ENCODE measurements around the gene CLEC1B. TPM values are rescaled to one million over a fixed set of nuclear protein-coding genes. Genes with fewer than 3 reads are reported as not detected.
"Not testable (repeated sequence)": the region's sequence is repeated elsewhere in the genome, so short reads cannot be mapped to it uniquely, and the experiment has no call there.

CLEC1B gene
- total RNA-seq, 1 experiment from 2014 or later: not detected

DNA sequence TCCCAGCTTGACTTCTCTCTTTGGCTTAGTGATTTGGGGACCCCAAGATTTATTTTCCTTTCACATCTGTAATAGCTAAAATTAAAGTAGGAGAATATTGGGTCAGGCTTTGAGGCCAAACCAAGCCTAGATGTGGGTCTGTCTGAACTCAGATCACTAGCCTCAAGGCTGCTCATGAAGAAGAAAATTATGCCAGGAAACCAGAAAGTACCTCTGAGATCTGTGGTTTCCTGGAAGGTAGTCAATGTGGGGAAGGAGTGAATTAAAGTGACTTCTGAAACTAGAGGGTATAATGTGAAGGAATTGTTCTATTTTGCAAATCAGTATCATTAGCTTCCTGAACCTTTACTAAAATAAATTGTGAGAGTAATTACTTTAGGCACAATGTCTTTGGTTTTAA, 41.1 kb downstream of the CLEC1B start:
- Histone ChIP-seq H3K27ac (ENCODE audit: low read length) (no peak overlapping the region), H3K4me1 (ENCODE audit: control insufficient read depth, insufficient read depth, low read length) (no peaks in the 10 kb centered on the region), H3K36me3 (ENCODE audit: control insufficient read depth, insufficient read depth, low read length) (no peaks in the 10 kb centered on the region), H3K4me3 (ENCODE audit: low read depth in 2 of 2, low read length in 2 of 2) (no peak overlapping the region), H3K27me3 (ENCODE audit: control insufficient read depth, insufficient read depth, low read length) (no peaks in the 10 kb centered on the region), H3K9me3 (ENCODE audit: control insufficient read depth, insufficient read depth, low read depth, low read length) (no peaks in the 10 kb centered on the region)
- DNase-seq (ENCODE audit: low read depth, low spot score) (no peak), ATAC-seq (no peak)
- intact Hi-C loops (cut with micrococcal nuclease; ENCODE audit: unreplicated experiment) (no loop called here), in situ Hi-C loops (cut with HindIII; ENCODE audit: low pct_unique_long_range_greater_than_20kb, low sequenced_read_pairs) (no loop called here)
- ChIA-PET POLR2A (no interaction called here), CTCF (interaction anchor here (0.6 kb wide), 1 partner anchor 25 kb away, joined by 7 read pairs; no protein-coding TSS in a partner anchor)
- TF ChIP-seq TCF7L2 (IDR thresholded peaks at IDR 0.05; ENCODE audit: low read depth, low read length) (no peak), SIN3A (IDR thresholded peaks at IDR 0.05; ENCODE audit: borderline replicate concordance, insufficient read depth, low read depth, low read length) (no peak)
- BruUV-seq (replicated peaks): no TSS peak

DNA sequence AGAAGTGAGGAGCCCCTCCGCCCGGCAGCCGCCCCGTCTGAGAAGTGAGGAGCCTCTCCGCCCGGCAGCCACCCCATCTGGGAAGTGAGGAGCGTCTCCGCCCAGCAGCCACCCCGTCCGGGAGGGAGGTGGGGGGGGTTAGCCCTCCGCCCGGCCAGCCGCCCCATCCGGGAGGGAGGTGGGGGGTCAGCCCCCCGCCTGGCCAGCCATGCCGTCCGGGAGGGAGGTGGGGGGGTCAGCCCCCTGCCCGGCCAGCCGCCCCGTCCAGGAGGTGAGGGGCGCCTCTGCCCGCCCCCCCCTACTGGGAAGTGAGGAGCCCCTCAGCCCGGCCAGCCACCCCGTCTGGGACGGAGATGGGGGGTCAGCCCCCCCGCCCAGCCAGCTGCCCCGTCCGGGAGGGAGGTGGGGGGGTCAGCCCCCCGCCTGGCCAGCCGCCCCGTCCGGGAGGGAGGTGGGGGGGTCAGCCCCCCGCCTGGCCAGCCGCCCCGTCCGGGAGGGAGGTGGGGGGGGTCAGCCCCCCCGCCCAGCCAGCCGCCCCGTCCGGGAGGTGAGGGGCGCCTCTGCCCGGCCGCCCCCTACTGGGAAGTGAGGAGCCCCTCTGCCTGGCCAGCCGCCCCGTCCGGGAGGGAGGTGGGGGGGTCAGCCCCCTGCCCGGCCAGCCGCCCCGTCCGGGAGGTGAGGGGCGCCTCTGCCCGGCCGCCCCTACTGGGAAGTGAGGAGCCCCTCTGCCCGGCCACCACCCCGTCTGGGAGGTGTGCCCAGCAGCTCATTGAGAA, 45.8 kb downstream of the CLEC1B start:
- DNase-seq (ENCODE audit: low read depth, low spot score); H3K27ac ChIP-seq (ENCODE audit: low read length); H3K36me3 ChIP-seq (ENCODE audit: control insufficient read depth, insufficient read depth, low read length); BruUV-seq (replicated peaks); POLR2A ChIA-PET; H3K4me3 ChIP-seq (ENCODE audit: low read depth in 2 of 2, low read length in 2 of 2); CTCF ChIA-PET; H3K27me3 ChIP-seq (ENCODE audit: control insufficient read depth, insufficient read depth, low read length); intact Hi-C loops (cut with micrococcal nuclease; ENCODE audit: unreplicated experiment); H3K4me1 ChIP-seq (ENCODE audit: control insufficient read depth, insufficient read depth, low read length); H3K9me3 ChIP-seq (ENCODE audit: control insufficient read depth, insufficient read depth, low read depth, low read length); ATAC-seq; in situ Hi-C loops (cut with HindIII; ENCODE audit: low pct_unique_long_range_greater_than_20kb, low sequenced_read_pairs): not testable (repeated sequence)

DNA sequence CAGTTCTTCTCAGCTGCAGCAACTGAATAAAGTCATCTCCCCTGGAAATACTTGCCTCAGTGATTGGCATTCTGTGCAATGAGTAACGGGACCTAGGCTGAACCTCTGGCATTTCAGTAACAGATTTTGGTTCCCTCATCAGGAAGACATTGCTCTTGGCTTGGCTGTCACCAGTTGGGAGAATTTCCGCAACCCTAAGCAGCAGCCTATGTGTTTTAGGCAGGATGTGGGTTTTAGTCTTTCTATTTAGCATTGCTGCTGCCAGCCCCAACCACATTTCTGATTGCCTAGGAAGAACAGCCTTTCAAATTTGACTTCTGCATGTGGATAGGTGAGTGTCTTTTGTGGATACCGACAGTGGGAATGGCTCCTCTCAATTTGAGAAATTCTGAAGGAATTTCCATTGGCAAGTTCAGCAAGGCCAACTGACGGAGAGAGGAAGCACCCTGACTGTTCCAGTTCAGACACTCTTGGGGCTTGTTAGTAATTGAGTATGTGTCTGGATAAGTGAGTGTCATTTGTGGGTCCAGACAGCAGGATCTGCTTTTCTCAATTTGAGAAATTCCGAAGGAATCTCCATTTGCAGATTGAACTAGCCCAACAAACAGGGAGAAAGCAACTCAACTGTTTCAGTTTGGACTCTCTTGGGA, 47.8 kb downstream of the CLEC1B start:
- Histone ChIP-seq H3K36me3 (ENCODE audit: control insufficient read depth, insufficient read depth, low read length) (no peaks in the 10 kb centered on the region), H3K9me3 (ENCODE audit: control insufficient read depth, insufficient read depth, low read depth, low read length) (no peaks in the 10 kb centered on the region), H3K4me1 (ENCODE audit: control insufficient read depth, insufficient read depth, low read length) (no peaks in the 10 kb centered on the region), H3K27me3 (ENCODE audit: control insufficient read depth, insufficient read depth, low read length) (no peaks in the 10 kb centered on the region), H3K4me3 (ENCODE audit: low read depth in 2 of 2, low read length in 2 of 2) (no peak overlapping the region), H3K27ac (ENCODE audit: low read length) (no peak overlapping the region)
- POLR2A ChIA-PET: no interaction called here
- intact Hi-C loops (cut with micrococcal nuclease; ENCODE audit: unreplicated experiment): no loop called here
- ATAC-seq (no peak), DNase-seq (ENCODE audit: low read depth, low spot score) (no peak)
- no TSS peak for BruUV-seq (replicated peaks)
- in situ Hi-C loops (cut with HindIII; ENCODE audit: low pct_unique_long_range_greater_than_20kb, low sequenced_read_pairs): no loop called here
- CTCF ChIA-PET: no interaction called here
- no peak for TF ChIP-seq POLR2AphosphoS5 (IDR thresholded peaks at IDR 0.05; ENCODE audit: low read depth, low read length)

DNA sequence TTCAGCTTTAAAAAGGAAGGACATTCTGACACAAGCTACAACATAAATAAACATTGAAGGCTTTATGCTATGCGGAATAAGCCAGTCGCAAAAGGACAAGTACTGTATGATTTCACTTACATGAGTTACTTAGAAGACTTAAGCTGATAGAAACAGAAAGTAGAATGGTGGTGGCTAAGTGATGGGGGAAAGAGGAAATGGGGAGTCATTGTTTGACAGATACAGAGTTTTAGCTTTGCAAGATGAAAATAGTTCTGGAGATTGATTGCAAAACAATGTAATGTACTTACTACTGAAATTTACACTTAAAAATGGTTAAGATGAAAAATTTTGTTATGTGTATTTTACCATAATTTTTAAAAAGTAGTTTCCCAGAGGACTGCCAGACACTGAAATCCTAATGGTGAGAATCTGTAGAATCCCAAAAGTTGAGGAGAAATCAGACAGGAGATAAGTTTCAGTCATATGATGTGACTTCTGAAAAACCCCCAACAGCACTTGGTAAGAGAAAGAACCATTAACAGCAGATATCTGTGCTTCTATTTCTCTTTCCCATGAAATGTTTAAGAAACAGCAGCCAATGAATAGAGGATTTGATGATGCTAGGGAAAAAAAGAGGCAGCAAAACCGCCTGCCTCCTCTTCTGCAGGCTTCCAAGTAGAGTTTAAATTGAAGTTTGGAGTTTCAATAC, 50.2 kb downstream of the CLEC1B start:
- intact Hi-C loops (cut with micrococcal nuclease; ENCODE audit: unreplicated experiment): no loop called here

More for the DNA sequence above, 50.2 kb downstream of the CLEC1B start:
- Histone ChIP-seq H3K4me1 (ENCODE audit: control insufficient read depth, insufficient read depth, low read length) (no peaks in the 10 kb centered on the region), H3K4me3 (ENCODE audit: low read depth in 2 of 2, low read length in 2 of 2) (no peak overlapping the region), H3K9me3 (ENCODE audit: control insufficient read depth, insufficient read depth, low read depth, low read length) (no peaks in the 10 kb centered on the region), H3K27me3 (ENCODE audit: control insufficient read depth, insufficient read depth, low read length) (no peaks in the 10 kb centered on the region), H3K27ac (ENCODE audit: low read length) (no peak overlapping the region), H3K36me3 (ENCODE audit: control insufficient read depth, insufficient read depth, low read length) (no peaks in the 10 kb centered on the region)
- no peak for ATAC-seq
- TF ChIP-seq POLR2AphosphoS5 (IDR thresholded peaks at IDR 0.05; ENCODE audit: low read depth, low read length) (no peak), SIN3A (IDR thresholded peaks at IDR 0.05; ENCODE audit: borderline replicate concordance, insufficient read depth, low read depth, low read length) (no peak), TCF7L2 (IDR thresholded peaks at IDR 0.05; ENCODE audit: low read depth, low read length) (no peak)
- TF ChIP-seq, protein P1, sequence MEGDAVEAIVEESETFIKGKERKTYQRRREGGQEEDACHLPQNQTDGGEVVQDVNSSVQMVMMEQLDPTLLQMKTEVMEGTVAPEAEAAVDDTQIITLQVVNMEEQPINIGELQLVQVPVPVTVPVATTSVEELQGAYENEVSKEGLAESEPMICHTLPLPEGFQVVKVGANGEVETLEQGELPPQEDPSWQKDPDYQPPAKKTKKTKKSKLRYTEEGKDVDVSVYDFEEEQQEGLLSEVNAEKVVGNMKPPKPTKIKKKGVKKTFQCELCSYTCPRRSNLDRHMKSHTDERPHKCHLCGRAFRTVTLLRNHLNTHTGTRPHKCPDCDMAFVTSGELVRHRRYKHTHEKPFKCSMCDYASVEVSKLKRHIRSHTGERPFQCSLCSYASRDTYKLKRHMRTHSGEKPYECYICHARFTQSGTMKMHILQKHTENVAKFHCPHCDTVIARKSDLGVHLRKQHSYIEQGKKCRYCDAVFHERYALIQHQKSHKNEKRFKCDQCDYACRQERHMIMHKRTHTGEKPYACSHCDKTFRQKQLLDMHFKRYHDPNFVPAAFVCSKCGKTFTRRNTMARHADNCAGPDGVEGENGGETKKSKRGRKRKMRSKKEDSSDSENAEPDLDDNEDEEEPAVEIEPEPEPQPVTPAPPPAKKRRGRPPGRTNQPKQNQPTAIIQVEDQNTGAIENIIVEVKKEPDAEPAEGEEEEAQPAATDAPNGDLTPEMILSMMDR (IDR thresholded peaks at IDR 0.05): no peak
- TF ChIP-seq, protein P2, sequence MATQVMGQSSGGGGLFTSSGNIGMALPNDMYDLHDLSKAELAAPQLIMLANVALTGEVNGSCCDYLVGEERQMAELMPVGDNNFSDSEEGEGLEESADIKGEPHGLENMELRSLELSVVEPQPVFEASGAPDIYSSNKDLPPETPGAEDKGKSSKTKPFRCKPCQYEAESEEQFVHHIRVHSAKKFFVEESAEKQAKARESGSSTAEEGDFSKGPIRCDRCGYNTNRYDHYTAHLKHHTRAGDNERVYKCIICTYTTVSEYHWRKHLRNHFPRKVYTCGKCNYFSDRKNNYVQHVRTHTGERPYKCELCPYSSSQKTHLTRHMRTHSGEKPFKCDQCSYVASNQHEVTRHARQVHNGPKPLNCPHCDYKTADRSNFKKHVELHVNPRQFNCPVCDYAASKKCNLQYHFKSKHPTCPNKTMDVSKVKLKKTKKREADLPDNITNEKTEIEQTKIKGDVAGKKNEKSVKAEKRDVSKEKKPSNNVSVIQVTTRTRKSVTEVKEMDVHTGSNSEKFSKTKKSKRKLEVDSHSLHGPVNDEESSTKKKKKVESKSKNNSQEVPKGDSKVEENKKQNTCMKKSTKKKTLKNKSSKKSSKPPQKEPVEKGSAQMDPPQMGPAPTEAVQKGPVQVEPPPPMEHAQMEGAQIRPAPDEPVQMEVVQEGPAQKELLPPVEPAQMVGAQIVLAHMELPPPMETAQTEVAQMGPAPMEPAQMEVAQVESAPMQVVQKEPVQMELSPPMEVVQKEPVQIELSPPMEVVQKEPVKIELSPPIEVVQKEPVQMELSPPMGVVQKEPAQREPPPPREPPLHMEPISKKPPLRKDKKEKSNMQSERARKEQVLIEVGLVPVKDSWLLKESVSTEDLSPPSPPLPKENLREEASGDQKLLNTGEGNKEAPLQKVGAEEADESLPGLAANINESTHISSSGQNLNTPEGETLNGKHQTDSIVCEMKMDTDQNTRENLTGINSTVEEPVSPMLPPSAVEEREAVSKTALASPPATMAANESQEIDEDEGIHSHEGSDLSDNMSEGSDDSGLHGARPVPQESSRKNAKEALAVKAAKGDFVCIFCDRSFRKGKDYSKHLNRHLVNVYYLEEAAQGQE (IDR thresholded peaks at IDR 0.05; ENCODE audit: insufficient read depth in 1 of 2, low read depth in 2 of 2, low read length in 1 of 2): no peak
- POLR2A ChIA-PET: no interaction called here
- BruUV-seq (replicated peaks): no TSS peak
- no peak for DNase-seq (ENCODE audit: low read depth, low spot score)
- in situ Hi-C loops (cut with HindIII; ENCODE audit: low pct_unique_long_range_greater_than_20kb, low sequenced_read_pairs): no loop called here
- CTCF ChIA-PET: no interaction called here
